Endothelial cell of umbilical vein (primary cell): ENCODE results near the gene VEGFA. TPM values are rescaled to one million over a fixed set of nuclear protein-coding genes. Genes with fewer than 3 reads are reported as not detected.

ENCODE experiments used
- BruUV-seq: library from RNA; stranded (reverse); fragments of 400-500 nt; replicated peaks from 2 replicates; lab custom pipeline; 2021; lab: Mats Ljungman, UMichigan
- CTCF ChIA-PET: fragments of 300-600, 350-600 bp; sonication (Branson Sonifier 250); formaldehyde crosslinking; loops from one replicate; lab custom pipeline; 2021; ENCODE audit warnings: antibody characterized with exemption, inconsistent platforms; lab: Charles Lee
- POLR2A ChIA-PET: fragments of 300-600, 350-600 bp; sonication (Branson Sonifier 250); formaldehyde crosslinking; loops from one replicate; lab custom pipeline; 2021; ENCODE audit warnings: antibody characterized with exemption, inconsistent platforms; lab: Charles Lee
- DNase-seq: peaks from one replicate; pipeline ENCODE4 v3.0.0-alpha.2; 2011; ENCODE audit warnings: low read depth, low spot score
- FAIRE-seq: peaks from 2 replicates; lab custom pipeline; 2011; peaks lifted over from hg19 to GRCh38; lab: Jason Lieb, UNC
- H2AFZ ChIP-seq: 2 replicates; pipeline ENCODE4 v1.6.0; 2012; ENCODE audit warnings: low read depth, low read length, control low read depth, inconsistent platforms
- H3K27ac ChIP-seq: 2 replicates; pipeline ENCODE4 v1.5.1; 2011; ENCODE audit warnings: low read depth, mild to moderate bottlenecking, control low read depth, low read length, moderate library complexity; ENCODE audit not compliant: insufficient read depth
- H3K27me3 ChIP-seq, 2 experiments: 2 replicates each; pipeline versions ENCODE4 v1.6.0 to v1.6.1; 2011; ENCODE audit warnings: low read length in 2 of 2, mixed read lengths in 1 of 2; ENCODE audit not compliant: control insufficient read depth in 2 of 2, insufficient read depth in 2 of 2
- H3K36me3 ChIP-seq, 2 experiments: 2 replicates in 1 of 2; 3 replicates in 1 of 2; pipeline ENCODE4 v1.5.1; 2011; ENCODE audit warnings: low read length in 2 of 2, mild to moderate bottlenecking in 1 of 2, moderate library complexity in 1 of 2; ENCODE audit not compliant: control insufficient read depth in 2 of 2, insufficient read depth in 2 of 2; ENCODE audit errors: extremely low read depth in 1 of 2
- H3K4me1 ChIP-seq: 3 replicates; pipeline ENCODE4 v1.5.1; 2011; ENCODE audit warnings: mild to moderate bottlenecking, low read length; ENCODE audit not compliant: control insufficient read depth, insufficient read depth; ENCODE audit errors: extremely low read depth
- H3K4me2 ChIP-seq: 2 replicates; pipeline ENCODE4 v1.6.1; 2011; ENCODE audit warnings: low read length, control low read depth, mixed read lengths; ENCODE audit not compliant: insufficient read depth
- H3K4me3 ChIP-seq, 3 experiments: fragments of 200-600 bp in 1 of 3; sonication (generic), shearing (Covaris generic) in 1 of 3; replicated peaks in 1 of 3; 2 replicates each; pipeline ENCODE4 v1.5.1; 2011 to 2016; ENCODE audit warnings: control low read depth in 3 of 3, low read length in 3 of 3, mild to moderate bottlenecking in 2 of 3, inconsistent platforms in 1 of 3, low read depth in 1 of 3, moderate library complexity in 1 of 3; ENCODE audit not compliant: insufficient read depth in 1 of 3
- H3K79me2 ChIP-seq: 2 replicates; pipeline ENCODE4 v1.6.0; 2012; ENCODE audit warnings: low read length, inconsistent platforms; ENCODE audit not compliant: control insufficient read depth, insufficient read depth
- H3K9ac ChIP-seq: replicated peaks from 2 replicates; pipeline ENCODE3; 2011; ENCODE audit warnings: low read length, control low read depth; ENCODE audit not compliant: insufficient read depth; ENCODE audit errors: extremely low read depth
- H3K9me1 ChIP-seq: replicated peaks from 3 replicates; pipeline ENCODE4 v1.6.0; 2011; ENCODE audit warnings: mild to moderate bottlenecking, low read length; ENCODE audit not compliant: control insufficient read depth, insufficient read depth; ENCODE audit errors: extremely low read depth
- H3K9me3 ChIP-seq: replicated peaks from 2 replicates; pipeline ENCODE4 v1.5.1; 2012; ENCODE audit warnings: low read length, inconsistent platforms; ENCODE audit not compliant: control insufficient read depth, insufficient read depth
- H4K20me1 ChIP-seq: replicated peaks from 2 replicates; pipeline ENCODE3; 2011; ENCODE audit warnings: mild to moderate bottlenecking, low read length; ENCODE audit not compliant: control insufficient read depth, insufficient read depth; ENCODE audit errors: extremely low read depth
- FOS ChIP-seq: IDR thresholded peaks from 2 replicates; pipeline ENCODE4 v1.6.1; 2011; ENCODE audit warnings: mild to moderate bottlenecking, low read length, moderate library complexity, borderline replicate concordance; ENCODE audit not compliant: insufficient read depth
- JUN ChIP-seq: IDR thresholded peaks from 2 replicates; pipeline ENCODE4 v1.6.1; 2011; ENCODE audit warnings: borderline replicate concordance, low read depth; ENCODE audit not compliant: insufficient read length, insufficient read depth
- MYC ChIP-seq: IDR thresholded peaks from one replicate; pipeline ENCODE4 v1.6.1; 2011; ENCODE audit warnings: mild to moderate bottlenecking, low read depth, low read length
- POLR2A ChIP-seq: IDR thresholded peaks from 2 replicates; pipeline ENCODE4 v1.6.1; 2012; ENCODE audit warnings: low read depth, mild to moderate bottlenecking, control low read depth, low read length
- POLR2AphosphoS5 ChIP-seq: IDR thresholded peaks from 2 replicates; pipeline ENCODE4 v1.6.1; 2012; ENCODE audit warnings: low read depth, mild to moderate bottlenecking, control low read depth, low read length, moderate library complexity; ENCODE audit not compliant: insufficient read depth
- dilution Hi-C: fragments of 300-500 bp; cut with MboI; formaldehyde crosslinking; loops from one replicate; pipeline ENCODE4 v1.15.0; 2019; ENCODE audit warnings: low sequenced_read_pairs; ENCODE audit not compliant: extremely low pct_ligation_motif_present
- intact Hi-C: fragments of 100-400 bp; cut with micrococcal nuclease; formaldehyde crosslinking; loops from one replicate; pipeline ENCODE4 v1.10.0; 2022
- polyA plus RNA-seq, 4 experiments: library from polyadenylated mRNA; depleted of rRNA in 3 of 4; stranded (reverse) in 3 of 4; unstranded in 1 of 4; fragments of >200 nt; gene quantifications; 2 replicates each; pipeline versions ENCODE4 v1.2.1 to v1.2.3, GENCODE V29; 2011 to 2012; ENCODE audit warnings: missing spikeins in 1 of 4
- total RNA-seq: library from RNA; stranded (reverse); gene quantifications from 2 replicates; pipeline ENCODE4 v1.2.3, GENCODE V29; 2021
- TF ChIP-seq, protein P1 (sequence below), 2 donors: IDR thresholded peaks; 1 replicate in 1 of 2; 2 replicates in 1 of 2; pipeline ENCODE4 v1.5.1; 2011; ENCODE audit warnings: low read length in 2 of 2, mild to moderate bottlenecking in 2 of 2, moderate library complexity in 2 of 2, control low read depth in 1 of 2, inconsistent platforms in 1 of 2, low read depth in 1 of 2; ENCODE audit not compliant: insufficient read depth in 1 of 2; ENCODE audit errors: extremely low read depth in 1 of 2
- TF ChIP-seq, protein P2 (sequence below): IDR thresholded peaks from 2 replicates; pipeline ENCODE4 v1.6.1; 2011; ENCODE audit not compliant: insufficient read depth, insufficient read length

VEGFA gene
- total and polyA plus RNA-seq, 2 donors (not counting 3 experiments of a cell fraction or from before 2014, with no cell fraction given), result 18.1 to 19.9 TPM

DNA sequence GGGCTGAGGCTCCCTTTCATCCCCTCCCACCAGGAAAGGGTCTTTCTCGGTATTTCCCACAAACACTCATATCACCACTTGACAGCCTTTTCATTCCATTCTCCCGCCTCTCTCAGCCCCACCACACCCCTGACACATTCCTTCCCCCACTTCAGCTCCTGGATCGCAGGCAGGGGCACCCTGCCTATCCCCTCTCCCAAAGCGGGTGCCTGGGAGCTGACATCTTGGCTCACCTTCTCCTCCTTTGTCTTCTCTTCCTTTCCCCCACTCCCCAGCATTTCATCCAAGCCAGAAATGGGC, 10.2 kb upstream of the VEGFA start:
- no peaks in the 10 kb centered on the region for H3K9me1 ChIP-seq
- BruUV-seq, result no TSS peak
- dilution Hi-C loops (no loop called here), intact Hi-C loops (loop anchor here (2.0 kb wide), 1 partner anchor 35 kb away; no protein-coding TSS in a partner anchor)
- TF ChIP-seq, protein P1, sequence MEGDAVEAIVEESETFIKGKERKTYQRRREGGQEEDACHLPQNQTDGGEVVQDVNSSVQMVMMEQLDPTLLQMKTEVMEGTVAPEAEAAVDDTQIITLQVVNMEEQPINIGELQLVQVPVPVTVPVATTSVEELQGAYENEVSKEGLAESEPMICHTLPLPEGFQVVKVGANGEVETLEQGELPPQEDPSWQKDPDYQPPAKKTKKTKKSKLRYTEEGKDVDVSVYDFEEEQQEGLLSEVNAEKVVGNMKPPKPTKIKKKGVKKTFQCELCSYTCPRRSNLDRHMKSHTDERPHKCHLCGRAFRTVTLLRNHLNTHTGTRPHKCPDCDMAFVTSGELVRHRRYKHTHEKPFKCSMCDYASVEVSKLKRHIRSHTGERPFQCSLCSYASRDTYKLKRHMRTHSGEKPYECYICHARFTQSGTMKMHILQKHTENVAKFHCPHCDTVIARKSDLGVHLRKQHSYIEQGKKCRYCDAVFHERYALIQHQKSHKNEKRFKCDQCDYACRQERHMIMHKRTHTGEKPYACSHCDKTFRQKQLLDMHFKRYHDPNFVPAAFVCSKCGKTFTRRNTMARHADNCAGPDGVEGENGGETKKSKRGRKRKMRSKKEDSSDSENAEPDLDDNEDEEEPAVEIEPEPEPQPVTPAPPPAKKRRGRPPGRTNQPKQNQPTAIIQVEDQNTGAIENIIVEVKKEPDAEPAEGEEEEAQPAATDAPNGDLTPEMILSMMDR (IDR thresholded peaks at IDR 0.05; ENCODE audit: extremely low read depth in 1 of 2, insufficient read depth in 1 of 2, low read depth in 1 of 2, low read length in 2 of 2), result no peak
- TF ChIP-seq, protein P2, sequence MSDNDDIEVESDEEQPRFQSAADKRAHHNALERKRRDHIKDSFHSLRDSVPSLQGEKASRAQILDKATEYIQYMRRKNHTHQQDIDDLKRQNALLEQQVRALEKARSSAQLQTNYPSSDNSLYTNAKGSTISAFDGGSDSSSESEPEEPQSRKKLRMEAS, result no peak
- TF ChIP-seq MYC (no peak), FOS (no peak), POLR2A (no peak), POLR2AphosphoS5 (no peak), JUN (no peak)
- H3K27me3 ChIP-seq, result peaks cover 8 to 16% of the 10 kb centered on the region in 2 experiments
- H3K9ac ChIP-seq, result no peak overlapping the region
- H4K20me1 ChIP-seq, result no peaks in the 10 kb centered on the region
- no peaks in the 10 kb centered on the region for H3K36me3 ChIP-seq
- H3K9me3 ChIP-seq, result no peaks in the 10 kb centered on the region
- no peak overlapping the region for H3K27ac ChIP-seq
- ChIA-PET POLR2A (no interaction called here), CTCF (interaction anchor here (1.0 to 8.2 kb wide), 6 partner anchors 10 to 319 kb away, joined by 3 to 71 read pairs (median 14); partner anchors contain the start of gene VEGFA)
- FAIRE-seq (no peak), DNase-seq (no peak)
- H3K4me3 ChIP-seq, result no peak overlapping the region
- H3K4me2 ChIP-seq, result no peak overlapping the region
- H3K4me1 ChIP-seq, result no peaks in the 10 kb centered on the region
- no peak overlapping the region for H2AFZ ChIP-seq
- no peaks in the 10 kb centered on the region for H3K79me2 ChIP-seq
